Measurements from ENCODE around the gene IRAK1. TPM values are rescaled to one million over a fixed set of nuclear protein-coding genes. Genes with fewer than 3 reads are reported as not detected.

IRAK1 gene
- total and polyA plus RNA-seq, 2 of the 13 experiments (the other 11 are each of a cell fraction or from before 2014, with no cell fraction given): 57.7 to 77.3 TPM

DNA sequence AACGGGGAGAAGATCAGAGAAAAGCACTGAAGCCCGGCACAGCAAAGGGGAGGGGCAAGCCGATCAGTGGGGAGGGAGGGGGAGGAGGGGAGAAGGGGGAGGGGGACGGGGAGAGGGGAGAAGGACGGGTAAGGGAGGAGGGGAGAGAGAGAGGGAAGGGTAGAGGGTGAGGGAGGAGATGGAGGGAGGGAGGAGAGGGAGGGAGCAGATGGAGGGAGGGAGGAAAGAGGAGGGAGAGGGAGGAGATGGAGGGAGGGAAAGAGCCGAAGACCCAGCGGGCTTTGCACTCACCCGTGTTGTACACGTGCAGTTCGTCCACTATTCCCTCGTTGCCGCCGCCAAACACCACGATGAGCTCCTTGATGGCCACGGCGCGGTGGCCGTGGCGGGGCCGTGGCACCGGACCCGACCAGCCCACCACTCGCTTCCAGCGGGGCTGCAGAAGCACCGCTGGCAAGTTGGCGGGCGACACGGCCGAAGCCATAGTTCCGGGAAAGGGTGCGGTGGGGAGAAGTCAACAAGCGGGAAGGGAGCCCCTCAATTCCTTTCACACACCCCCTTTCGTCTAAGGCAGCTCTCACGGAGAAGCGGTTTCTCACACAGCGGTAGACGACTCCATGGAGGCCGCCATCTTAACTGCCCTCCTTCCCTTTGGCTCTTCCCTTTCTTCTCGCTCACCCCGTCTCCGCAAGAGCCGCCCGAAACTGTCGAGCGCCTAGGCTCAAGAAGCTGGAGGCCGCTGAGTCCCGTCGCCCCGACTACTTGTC, 49.2 kb downstream of the IRAK1 start:
- peak; percentile 2 for ATAC-seq
- Histone ChIP-seq H3K9me3 (ENCODE audit: low read length) (no peaks in the 10 kb centered on the region), H3K79me2 (ENCODE audit: insufficient read depth, low read length) (peaks cover 59% of the 10 kb centered on the region), H3K27ac (ENCODE audit: extremely low read length, insufficient read depth, low read length) (peak overlapping the region; percentile 100), H2AFZ (ENCODE audit: low read length) (no peak overlapping the region), H3K4me1 (ENCODE audit: insufficient read depth, low read length) (peaks cover 57% of the 10 kb centered on the region), H3K36me3 (replicated peaks in 1 of 2; ENCODE audit: control insufficient read depth in 1 of 2, insufficient read depth in 2 of 2, low read length in 2 of 2) (peaks cover 3 to 11% of the 10 kb centered on the region in 2 experiments; a peak in 3 of 5 replicates), H3K9ac (ENCODE audit: insufficient read depth, low read depth, low read length) (peak overlapping the region; percentile 100), H3K27me3 (ENCODE audit: control insufficient read depth in 1 of 2, insufficient read depth in 2 of 2, low read length in 2 of 2) (no peaks in the 10 kb centered on the region; a peak in 1 of 5 replicates), H3K4me2 (ENCODE audit: low read depth, low read length) (peak overlapping the region; percentile 47), H4K20me1 (ENCODE audit: insufficient read depth, low read length) (peaks cover 38% of the 10 kb centered on the region), H3K4me3 (replicated peaks in 1 of 3; ENCODE audit: insufficient read depth in 1 of 3, low read depth in 2 of 3, low read length in 3 of 3) (peak overlapping the region; percentile 85 to 90 (median 89))
- in situ Hi-C loops (cut with HindIII; ENCODE audit: extremely low pct_ligation_motif_present, low pct_unique_long_range_greater_than_20kb) (loop anchor here (5.0 kb wide), 1 partner anchor 42 kb away; no protein-coding TSS in a partner anchor), intact Hi-C loops (cut with micrococcal nuclease; ENCODE audit: unreplicated experiment) (no loop called here)
- TSS peak; percentile 57 for BruUV-seq (replicated peaks)
- POLR2A ChIA-PET: interaction anchor here (0.6 to 6.3 kb wide), 8 partner anchors 23 to 164 kb away, joined by 3 to 54 read pairs (median 4); partner anchors contain the start of gene NAA10
- FAIRE-seq: no peak
- peak; percentile 29 for DNase-seq (ENCODE audit: low spot score)
- 0% methylated on average over 26 of the region's 49 CpGs for WGBS (ENCODE audit: low lambda C conversion rate)
- CTCF ChIA-PET (ENCODE audit: low intra/inter-chr PET ratio, low total read pairs): no interaction called here
- 0 out of 2 replicates have a peak, but pooled peaks have one; percentile 2 for TF ChIP-seq ZNF335 (CRISPR knock-in tag; IDR thresholded peaks at IDR 0.05)
- 0 out of 2 replicates have a peak, but pooled peaks have one; percentile 3 for TF ChIP-seq SAP130 (CRISPR knock-in tag; IDR thresholded peaks at IDR 0.05; ENCODE audit: low read depth)
- TF ChIP-seq, protein P1, sequence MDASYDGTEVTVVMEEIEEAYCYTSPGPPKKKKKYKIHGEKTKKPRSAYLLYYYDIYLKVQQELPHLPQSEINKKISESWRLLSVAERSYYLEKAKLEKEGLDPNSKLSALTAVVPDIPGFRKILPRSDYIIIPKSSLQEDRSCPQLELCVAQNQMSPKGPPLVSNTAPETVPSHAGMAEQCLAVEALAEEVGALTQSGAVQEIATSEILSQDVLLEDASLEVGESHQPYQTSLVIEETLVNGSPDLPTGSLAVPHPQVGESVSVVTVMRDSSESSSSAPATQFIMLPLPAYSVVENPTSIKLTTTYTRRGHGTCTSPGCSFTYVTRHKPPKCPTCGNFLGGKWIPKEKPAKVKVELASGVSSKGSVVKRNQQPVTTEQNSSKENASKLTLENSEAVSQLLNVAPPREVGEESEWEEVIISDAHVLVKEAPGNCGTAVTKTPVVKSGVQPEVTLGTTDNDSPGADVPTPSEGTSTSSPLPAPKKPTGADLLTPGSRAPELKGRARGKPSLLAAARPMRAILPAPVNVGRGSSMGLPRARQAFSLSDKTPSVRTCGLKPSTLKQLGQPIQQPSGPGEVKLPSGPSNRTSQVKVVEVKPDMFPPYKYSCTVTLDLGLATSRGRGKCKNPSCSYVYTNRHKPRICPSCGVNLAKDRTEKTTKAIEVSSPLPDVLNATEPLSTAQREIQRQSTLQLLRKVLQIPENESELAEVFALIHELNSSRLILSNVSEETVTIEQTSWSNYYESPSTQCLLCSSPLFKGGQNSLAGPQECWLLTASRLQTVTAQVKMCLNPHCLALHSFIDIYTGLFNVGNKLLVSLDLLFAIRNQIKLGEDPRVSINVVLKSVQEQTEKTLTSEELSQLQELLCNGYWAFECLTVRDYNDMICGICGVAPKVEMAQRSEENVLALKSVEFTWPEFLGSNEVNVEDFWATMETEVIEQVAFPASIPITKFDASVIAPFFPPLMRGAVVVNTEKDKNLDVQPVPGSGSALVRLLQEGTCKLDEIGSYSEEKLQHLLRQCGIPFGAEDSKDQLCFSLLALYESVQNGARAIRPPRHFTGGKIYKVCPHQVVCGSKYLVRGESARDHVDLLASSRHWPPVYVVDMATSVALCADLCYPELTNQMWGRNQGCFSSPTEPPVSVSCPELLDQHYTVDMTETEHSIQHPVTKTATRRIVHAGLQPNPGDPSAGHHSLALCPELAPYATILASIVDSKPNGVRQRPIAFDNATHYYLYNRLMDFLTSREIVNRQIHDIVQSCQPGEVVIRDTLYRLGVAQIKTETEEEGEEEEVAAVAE (CRISPR knock-in tag; IDR thresholded peaks at IDR 0.05; ENCODE audit: borderline replicate concordance): 0 out of 2 replicates have a peak, but pooled peaks have one; percentile 17
- peak; percentile 85 for TF ChIP-seq HNRNPK (IDR thresholded peaks at IDR 0.05; ENCODE audit: low read depth, low read length, poor library complexity, severe bottlenecking)
- TF ChIP-seq, protein P2, sequence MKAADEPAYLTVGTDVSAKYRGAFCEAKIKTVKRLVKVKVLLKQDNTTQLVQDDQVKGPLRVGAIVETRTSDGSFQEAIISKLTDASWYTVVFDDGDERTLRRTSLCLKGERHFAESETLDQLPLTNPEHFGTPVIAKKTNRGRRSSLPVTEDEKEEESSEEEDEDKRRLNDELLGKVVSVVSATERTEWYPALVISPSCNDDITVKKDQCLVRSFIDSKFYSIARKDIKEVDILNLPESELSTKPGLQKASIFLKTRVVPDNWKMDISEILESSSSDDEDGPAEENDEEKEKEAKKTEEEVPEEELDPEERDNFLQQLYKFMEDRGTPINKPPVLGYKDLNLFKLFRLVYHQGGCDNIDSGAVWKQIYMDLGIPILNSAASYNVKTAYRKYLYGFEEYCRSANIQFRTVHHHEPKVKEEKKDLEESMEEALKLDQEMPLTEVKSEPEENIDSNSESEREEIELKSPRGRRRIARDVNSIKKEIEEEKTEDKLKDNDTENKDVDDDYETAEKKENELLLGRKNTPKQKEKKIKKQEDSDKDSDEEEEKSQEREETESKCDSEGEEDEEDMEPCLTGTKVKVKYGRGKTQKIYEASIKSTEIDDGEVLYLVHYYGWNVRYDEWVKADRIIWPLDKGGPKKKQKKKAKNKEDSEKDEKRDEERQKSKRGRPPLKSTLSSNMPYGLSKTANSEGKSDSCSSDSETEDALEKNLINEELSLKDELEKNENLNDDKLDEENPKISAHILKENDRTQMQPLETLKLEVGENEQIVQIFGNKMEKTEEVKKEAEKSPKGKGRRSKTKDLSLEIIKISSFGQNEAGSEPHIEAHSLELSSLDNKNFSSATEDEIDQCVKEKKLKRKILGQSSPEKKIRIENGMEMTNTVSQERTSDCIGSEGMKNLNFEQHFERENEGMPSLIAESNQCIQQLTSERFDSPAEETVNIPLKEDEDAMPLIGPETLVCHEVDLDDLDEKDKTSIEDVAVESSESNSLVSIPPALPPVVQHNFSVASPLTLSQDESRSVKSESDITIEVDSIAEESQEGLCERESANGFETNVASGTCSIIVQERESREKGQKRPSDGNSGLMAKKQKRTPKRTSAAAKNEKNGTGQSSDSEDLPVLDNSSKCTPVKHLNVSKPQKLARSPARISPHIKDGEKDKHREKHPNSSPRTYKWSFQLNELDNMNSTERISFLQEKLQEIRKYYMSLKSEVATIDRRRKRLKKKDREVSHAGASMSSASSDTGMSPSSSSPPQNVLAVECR (CRISPR knock-in tag; IDR thresholded peaks at IDR 0.05; ENCODE audit: borderline replicate concordance): 0 out of 2 replicates have a peak, but pooled peaks have one; percentile 1
- TF ChIP-seq PHF8 (CRISPR knock-in tag; IDR thresholded peaks at IDR 0.05): peak; percentile 14; the same call in 1 of the 2 replicates
- no peak for TF ChIP-seq RAD51 (IDR thresholded peaks at IDR 0.05; ENCODE audit: borderline replicate concordance)
- TF ChIP-seq ZNF746 (CRISPR knock-in tag; IDR thresholded peaks at IDR 0.05): peak; percentile 83; the same call in 1 of the 2 replicates
- TF ChIP-seq ZNF33B (CRISPR knock-in tag; IDR thresholded peaks at IDR 0.05): 0 out of 2 replicates have a peak, but pooled peaks have one; percentile 34
- 0 out of 2 replicates have a peak, but pooled peaks have one; percentile 36 for TF ChIP-seq ZNF670 (CRISPR knock-in tag; IDR thresholded peaks at IDR 0.05; ENCODE audit: borderline replicate concordance)
- TF ChIP-seq, protein P3, sequence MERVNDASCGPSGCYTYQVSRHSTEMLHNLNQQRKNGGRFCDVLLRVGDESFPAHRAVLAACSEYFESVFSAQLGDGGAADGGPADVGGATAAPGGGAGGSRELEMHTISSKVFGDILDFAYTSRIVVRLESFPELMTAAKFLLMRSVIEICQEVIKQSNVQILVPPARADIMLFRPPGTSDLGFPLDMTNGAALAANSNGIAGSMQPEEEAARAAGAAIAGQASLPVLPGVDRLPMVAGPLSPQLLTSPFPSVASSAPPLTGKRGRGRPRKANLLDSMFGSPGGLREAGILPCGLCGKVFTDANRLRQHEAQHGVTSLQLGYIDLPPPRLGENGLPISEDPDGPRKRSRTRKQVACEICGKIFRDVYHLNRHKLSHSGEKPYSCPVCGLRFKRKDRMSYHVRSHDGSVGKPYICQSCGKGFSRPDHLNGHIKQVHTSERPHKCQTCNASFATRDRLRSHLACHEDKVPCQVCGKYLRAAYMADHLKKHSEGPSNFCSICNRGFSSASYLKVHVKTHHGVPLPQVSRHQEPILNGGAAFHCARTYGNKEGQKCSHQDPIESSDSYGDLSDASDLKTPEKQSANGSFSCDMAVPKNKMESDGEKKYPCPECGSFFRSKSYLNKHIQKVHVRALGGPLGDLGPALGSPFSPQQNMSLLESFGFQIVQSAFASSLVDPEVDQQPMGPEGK (CRISPR knock-in tag; IDR thresholded peaks at IDR 0.05): no peak
- no peak for TF ChIP-seq JUN (CRISPR knock-in tag; IDR thresholded peaks at IDR 0.05)

Data from HepG2 (cell line).